ENCODE measurements around the gene NUP188. TPM values are rescaled to one million over a fixed set of nuclear protein-coding genes. Genes with fewer than 3 reads are reported as not detected.

NUP188 gene
- total and polyA plus RNA-seq, 10 of the 15 experiments (the other 5 are each of a cell fraction or from before 2014, with no cell fraction given) = 1.4 to 73.7 (median 48.9) TPM

GRCh38 chr9:128903079-128903461 lies 44.4 kb upstream of the NUP188 start:
- intact Hi-C loops (cut with micrococcal nuclease; ENCODE audit: unreplicated experiment) = no loop called here
- RAD21 ChIA-PET (ENCODE audit: unreplicated experiment) = no interaction called here
- Histone ChIP-seq H3K27ac (ENCODE audit: control insufficient read depth, insufficient read depth) (peak overlapping the region; percentile 57), H3K4me1 (ENCODE audit: control insufficient read depth, insufficient read depth, low read length) (peaks cover 31% of the 10 kb centered on the region), H3K27me3 (replicated peaks in 1 of 2; ENCODE audit: control insufficient read depth in 2 of 2, insufficient read depth in 2 of 2, low read length in 1 of 2) (no peaks in the 10 kb centered on the region), H3K9me3 (replicated peaks; ENCODE audit: control insufficient read depth, insufficient read depth, low read length) (no peaks in the 10 kb centered on the region), H3K9ac (ENCODE audit: control insufficient read depth, insufficient read depth, low read length) (no peak overlapping the region), H3K4me2 (ENCODE audit: control insufficient read depth, insufficient read depth) (no peak overlapping the region), H3K4me3 (no peak overlapping the region), H3K36me3 (ENCODE audit: control insufficient read depth in 2 of 2, insufficient read depth in 2 of 2, low read length in 1 of 2) (peaks cover 5 to 13% of the 10 kb centered on the region in 2 experiments; a peak in 3 of 4 replicates), H3K79me2 (ENCODE audit: control insufficient read depth, insufficient read depth, low read length) (no peaks in the 10 kb centered on the region), H4K20me1 (ENCODE audit: control insufficient read depth, insufficient read depth) (no peaks in the 10 kb centered on the region), H2AFZ (ENCODE audit: control insufficient read depth, low read depth, low read length) (no peak overlapping the region)
- BruUV-seq (replicated peaks) = no TSS peak
- POLR2A ChIA-PET = interaction anchor here (0.6 kb wide), 1 partner anchor 232 kb away, joined by 7 read pairs; no protein-coding TSS in a partner anchor
- FAIRE-seq (no peak), DNase-seq (ENCODE audit: low read depth, low spot score) (no peak), ATAC-seq (no peak; the same call in 2 of the 3 replicates)
- CTCF ChIA-PET = interaction anchor here (1.0 to 1.1 kb wide), 2 partner anchors 24 to 483 kb away, joined by 3 read pairs; no protein-coding TSS in a partner anchor
- SMC1A ChIA-PET (ENCODE audit: uncharacterized antibody, unreplicated experiment) = interaction anchor here (0.5 to 0.6 kb wide), 2 partner anchors 225 to 299 kb away, joined by 3 read pairs; no protein-coding TSS in a partner anchor
- no CpG with 5 or more reads among the region's 2 CpGs for WGBS (ENCODE audit: insufficient coverage, insufficient replicate concordance, low lambda C conversion rate, missing lambda C conversion rate)
- in situ Hi-C loops (cut with MboI) = no loop called here
- TF ChIP-seq MYC (IDR thresholded peaks at IDR 0.05; ENCODE audit: insufficient read depth, insufficient read length, insufficient replicate concordance, low read length, severe bottlenecking) = no peak
- no peak for TF ChIP-seq NFXL1 (IDR thresholded peaks at IDR 0.05; ENCODE audit: borderline replicate concordance)
- TF ChIP-seq, protein P1, sequence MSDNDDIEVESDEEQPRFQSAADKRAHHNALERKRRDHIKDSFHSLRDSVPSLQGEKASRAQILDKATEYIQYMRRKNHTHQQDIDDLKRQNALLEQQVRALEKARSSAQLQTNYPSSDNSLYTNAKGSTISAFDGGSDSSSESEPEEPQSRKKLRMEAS (IDR thresholded peaks at IDR 0.05; ENCODE audit: low read depth, low read length) = no peak
- TF ChIP-seq TAF1 (IDR thresholded peaks at IDR 0.05; ENCODE audit: borderline replicate concordance, low read depth, low read length) = no peak
- TF ChIP-seq IKZF2 (IDR thresholded peaks at IDR 0.05) = no peak
- no peak for TF ChIP-seq CEBPZ (IDR thresholded peaks at IDR 0.05; ENCODE audit: low read depth, low read length)
- TF ChIP-seq IKZF1 (conservative IDR thresholded peaks at IDR 0.05) = no peak
- TF ChIP-seq REST (IDR thresholded peaks at IDR 0.05; ENCODE audit: low read depth, low read length) = no peak
- no peak for TF ChIP-seq SRF (IDR thresholded peaks at IDR 0.05; ENCODE audit: low read depth in 2 of 2, low read length in 2 of 2)
- no peak for TF ChIP-seq SMARCA5 (IDR thresholded peaks at IDR 0.05)
- TF ChIP-seq, protein P2, sequence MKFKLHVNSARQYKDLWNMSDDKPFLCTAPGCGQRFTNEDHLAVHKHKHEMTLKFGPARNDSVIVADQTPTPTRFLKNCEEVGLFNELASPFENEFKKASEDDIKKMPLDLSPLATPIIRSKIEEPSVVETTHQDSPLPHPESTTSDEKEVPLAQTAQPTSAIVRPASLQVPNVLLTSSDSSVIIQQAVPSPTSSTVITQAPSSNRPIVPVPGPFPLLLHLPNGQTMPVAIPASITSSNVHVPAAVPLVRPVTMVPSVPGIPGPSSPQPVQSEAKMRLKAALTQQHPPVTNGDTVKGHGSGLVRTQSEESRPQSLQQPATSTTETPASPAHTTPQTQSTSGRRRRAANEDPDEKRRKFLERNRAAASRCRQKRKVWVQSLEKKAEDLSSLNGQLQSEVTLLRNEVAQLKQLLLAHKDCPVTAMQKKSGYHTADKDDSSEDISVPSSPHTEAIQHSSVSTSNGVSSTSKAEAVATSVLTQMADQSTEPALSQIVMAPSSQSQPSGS (IDR thresholded peaks at IDR 0.05; ENCODE audit: low read length) = no peak
- no peak for TF ChIP-seq EGR1 (IDR thresholded peaks at IDR 0.05; ENCODE audit: borderline replicate concordance in 1 of 2, low read depth in 2 of 2, low read length in 2 of 2)
- TF ChIP-seq SMAD5 (IDR thresholded peaks at IDR 0.05; ENCODE audit: low read depth) = no peak

Measured in GM12878 (cell line).